ENCODE results near the gene FAM193A.
"Not testable (repeated sequence)": the region's sequence is repeated elsewhere in the genome, so short reads cannot be mapped to it uniquely, and the experiment has no call there.

Gene FAM193A

GRCh38 chr4:2732526-2732925, 196.1 kb downstream of the FAM193A start:
- no peak for DNase-seq (ENCODE audit: extremely low read depth, insufficient read length)
- Histone ChIP-seq H3K4me3 (replicated peaks; ENCODE audit: low read depth, low read length) (no peak overlapping the region), H3K36me3 (ENCODE audit: control insufficient read depth, insufficient read depth, low read length) (peaks cover 23% of the 10 kb centered on the region), H3K27me3 (replicated peaks; ENCODE audit: control insufficient read depth, insufficient read depth, low read length) (no peaks in the 10 kb centered on the region)
- TF ChIP-seq CTCF (IDR thresholded peaks at IDR 0.05; ENCODE audit: insufficient read depth, low read length, poor library complexity, severe bottlenecking): no peak

- H3K27me3 ChIP-seq (replicated peaks; ENCODE audit: control insufficient read depth, insufficient read depth, low read length): no peaks in the 10 kb centered on the region
- no peak for DNase-seq (ENCODE audit: extremely low read depth, insufficient read length)
- H3K36me3 ChIP-seq (ENCODE audit: control insufficient read depth, insufficient read depth, low read length): peaks cover 23% of the 10 kb centered on the region
- TF ChIP-seq CTCF (IDR thresholded peaks at IDR 0.05; ENCODE audit: insufficient read depth, low read length, poor library complexity, severe bottlenecking): no peak
- H3K4me3 ChIP-seq (replicated peaks; ENCODE audit: low read depth, low read length): no peak overlapping the region
Observed at GRCh38 chr4:2733001-2733843, 196.8 kb downstream of the FAM193A start.

GRCh38 chr4:2733844-2734574, 197.6 kb downstream of the FAM193A start:
- no peak overlapping the region for H3K4me3 ChIP-seq (replicated peaks; ENCODE audit: low read depth, low read length)
- H3K36me3 ChIP-seq (ENCODE audit: control insufficient read depth, insufficient read depth, low read length): peaks cover 22% of the 10 kb centered on the region
- TF ChIP-seq CTCF (IDR thresholded peaks at IDR 0.05; ENCODE audit: insufficient read depth, low read length, poor library complexity, severe bottlenecking): no peak
- no peaks in the 10 kb centered on the region for H3K27me3 ChIP-seq (replicated peaks; ENCODE audit: control insufficient read depth, insufficient read depth, low read length)
- DNase-seq (ENCODE audit: extremely low read depth, insufficient read length): no peak

GRCh38 chr4:2734612-2735011, 198.2 kb downstream of the FAM193A start:
- no peak for TF ChIP-seq CTCF (IDR thresholded peaks at IDR 0.05; ENCODE audit: insufficient read depth, low read length, poor library complexity, severe bottlenecking)
- DNase-seq (ENCODE audit: extremely low read depth, insufficient read length): no peak

GRCh38 chr4:2735869-2736268, 199.4 kb downstream of the FAM193A start:
- DNase-seq (ENCODE audit: extremely low read depth, insufficient read length): no peak
- H3K27me3 ChIP-seq (replicated peaks; ENCODE audit: control insufficient read depth, insufficient read depth, low read length): no peaks in the 10 kb centered on the region
- TF ChIP-seq CTCF (IDR thresholded peaks at IDR 0.05; ENCODE audit: insufficient read depth, low read length, poor library complexity, severe bottlenecking): no peak
- H3K4me3 ChIP-seq (replicated peaks; ENCODE audit: low read depth, low read length): no peak overlapping the region
- H3K36me3 ChIP-seq (ENCODE audit: control insufficient read depth, insufficient read depth, low read length): peaks cover 17% of the 10 kb centered on the region

More at GRCh38 chr4:2734612-2735011, 198.2 kb downstream of the FAM193A start:
- peaks cover 17% of the 10 kb centered on the region for H3K36me3 ChIP-seq (ENCODE audit: control insufficient read depth, insufficient read depth, low read length)
- H3K4me3 ChIP-seq (replicated peaks; ENCODE audit: low read depth, low read length): no peak overlapping the region
- H3K27me3 ChIP-seq (replicated peaks; ENCODE audit: control insufficient read depth, insufficient read depth, low read length): no peaks in the 10 kb centered on the region

GRCh38 chr4:2738296-2738695, 201.8 kb downstream of the FAM193A start:
- H3K36me3 ChIP-seq (ENCODE audit: control insufficient read depth, insufficient read depth, low read length): peaks cover 19% of the 10 kb centered on the region
- not testable (repeated sequence) for H3K4me3 ChIP-seq (replicated peaks; ENCODE audit: low read depth, low read length); H3K27me3 ChIP-seq (replicated peaks; ENCODE audit: control insufficient read depth, insufficient read depth, low read length); DNase-seq (ENCODE audit: extremely low read depth, insufficient read length)
